HT1080 (cell line): Measurements from ENCODE around the gene KCTD1. TPM values are rescaled to one million over a fixed set of nuclear protein-coding genes. Genes with fewer than 3 reads are reported as not detected.

Experiments used
- DNase-seq: peaks from one replicate; pipeline ENCODE4 v3.0.0-alpha.2; 2015; ENCODE audit warnings: low read depth
- total RNA-seq: library from RNA; depleted of rRNA; stranded (reverse); fragments of >200 nt; shearing (Covaris generic); gene quantifications from 2 replicates; pipeline ENCODE4 v1.2.3, GENCODE V29; 2014

KCTD1 gene
- total RNA-seq, 1 experiment from 2014 or later: 26.5 TPM

DNA sequence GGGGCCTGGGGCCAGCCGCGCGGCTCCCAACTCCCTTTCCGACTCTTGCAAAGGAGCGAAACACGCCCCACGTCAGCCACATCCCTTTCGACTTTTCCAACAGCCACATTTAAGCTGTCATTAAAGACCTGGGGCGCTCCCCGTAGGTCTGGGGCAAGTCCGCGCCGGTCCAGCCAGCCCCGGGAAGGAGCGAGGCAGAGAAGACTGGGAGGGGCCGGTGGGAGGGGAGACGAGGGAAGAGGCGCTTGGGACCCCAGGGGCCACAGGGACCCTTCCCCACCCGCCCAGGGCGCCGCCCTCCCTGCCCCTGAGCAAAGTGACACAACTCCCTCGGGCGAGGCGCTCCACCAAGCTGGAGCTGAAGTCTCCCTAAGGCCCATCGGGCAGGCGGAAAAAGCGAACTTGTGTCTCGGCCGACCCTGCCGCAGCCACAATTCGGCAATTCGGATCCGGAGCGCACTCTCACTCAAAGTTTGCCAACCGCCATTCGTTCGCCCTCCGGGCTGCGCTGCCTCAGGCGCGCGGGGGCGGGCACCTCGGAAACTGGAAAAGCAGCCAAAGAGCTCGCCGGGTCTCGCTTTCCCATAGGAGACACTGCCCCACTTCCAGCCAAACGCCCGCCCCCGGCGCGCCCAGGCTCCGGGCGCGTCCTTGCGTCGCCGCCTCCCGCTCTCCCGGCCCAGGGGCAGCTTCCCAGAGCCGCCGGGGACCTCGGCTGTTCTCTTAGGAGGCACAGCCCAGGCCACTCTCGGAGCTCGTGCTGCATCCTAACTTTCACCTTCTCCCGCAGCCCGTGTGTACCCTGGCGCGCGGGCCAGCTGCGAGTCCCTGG is 1.1 kb upstream of the KCTD1 start:
- peak; percentile 82 for DNase-seq

DNA sequence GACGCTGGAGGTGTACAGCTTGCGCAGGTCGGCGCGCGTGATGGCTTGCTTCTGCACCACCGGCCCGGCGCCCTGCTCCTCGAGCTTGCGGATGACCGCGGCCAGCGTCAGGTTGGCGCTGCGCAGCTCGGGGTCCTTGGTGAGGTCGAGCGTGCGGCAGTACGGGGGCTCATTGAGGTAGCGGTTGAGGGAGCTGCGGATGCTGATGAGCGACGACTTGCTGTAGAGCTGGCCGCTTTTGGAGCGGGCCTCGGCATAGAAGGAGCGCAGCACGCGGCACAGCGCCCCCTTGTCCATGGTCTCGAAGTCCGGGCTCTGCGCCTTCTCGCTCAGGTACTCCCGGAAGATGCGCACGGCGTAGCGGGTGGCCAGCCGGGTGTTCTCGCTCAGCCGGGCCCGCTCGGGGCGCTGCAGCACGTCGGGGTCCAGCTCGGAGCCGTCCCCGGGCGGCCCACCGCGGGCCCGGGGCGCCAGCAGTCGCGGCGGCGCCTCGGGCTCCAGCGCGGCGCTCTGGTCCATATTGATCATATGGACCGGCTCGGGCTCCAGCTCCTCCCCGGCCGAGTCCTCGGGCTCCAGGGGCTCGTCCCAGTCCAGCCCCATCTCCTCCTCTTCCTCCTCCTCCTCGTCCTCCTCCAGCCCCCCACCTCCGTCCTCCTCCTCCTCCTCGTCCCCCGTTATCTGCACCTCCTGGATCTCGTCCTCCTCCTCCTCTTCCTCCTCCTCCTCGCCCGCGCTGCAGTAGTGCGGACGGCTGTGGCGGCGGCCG is 523 bp downstream of the KCTD1 start:
- DNase-seq: no peak

DNA sequence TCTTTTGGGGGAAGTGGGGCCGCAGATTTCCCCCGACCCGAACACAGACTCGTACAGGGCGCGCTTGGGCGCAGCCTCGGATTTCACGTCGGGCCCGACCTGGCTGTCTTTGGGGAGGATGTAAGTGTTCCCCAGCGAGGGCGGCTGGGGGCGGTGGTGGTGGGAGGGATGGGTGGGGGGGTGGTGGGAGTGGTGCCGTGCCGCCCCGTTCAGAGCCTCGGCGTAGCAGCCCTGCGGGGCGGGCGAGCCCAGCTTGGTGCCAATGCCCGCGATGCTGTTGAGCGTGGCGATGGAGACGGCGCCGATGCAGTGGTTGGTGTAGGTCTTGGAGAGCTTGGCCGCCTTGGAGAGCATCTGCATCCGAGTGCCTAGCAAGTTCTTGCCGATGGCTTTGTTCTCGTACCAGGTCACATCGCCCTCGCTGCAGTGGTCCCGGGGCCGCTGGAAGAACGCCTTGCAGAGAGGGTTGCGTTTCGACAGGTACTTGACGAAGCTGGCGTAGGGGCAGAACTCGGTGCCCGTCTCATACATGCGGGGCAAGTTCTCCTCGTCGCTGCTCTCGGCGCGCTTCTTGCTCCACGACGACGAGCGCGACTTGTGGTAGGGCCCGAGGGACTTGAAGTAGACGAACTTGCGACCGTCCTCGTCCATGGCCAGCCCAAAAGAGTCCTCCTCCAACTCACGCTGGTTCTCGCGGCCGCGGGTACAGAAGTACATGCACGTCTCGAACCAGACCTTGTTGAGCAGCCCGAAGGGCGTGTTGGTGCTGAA is 1.3 kb downstream of the KCTD1 start:
- no peak for DNase-seq

DNA sequence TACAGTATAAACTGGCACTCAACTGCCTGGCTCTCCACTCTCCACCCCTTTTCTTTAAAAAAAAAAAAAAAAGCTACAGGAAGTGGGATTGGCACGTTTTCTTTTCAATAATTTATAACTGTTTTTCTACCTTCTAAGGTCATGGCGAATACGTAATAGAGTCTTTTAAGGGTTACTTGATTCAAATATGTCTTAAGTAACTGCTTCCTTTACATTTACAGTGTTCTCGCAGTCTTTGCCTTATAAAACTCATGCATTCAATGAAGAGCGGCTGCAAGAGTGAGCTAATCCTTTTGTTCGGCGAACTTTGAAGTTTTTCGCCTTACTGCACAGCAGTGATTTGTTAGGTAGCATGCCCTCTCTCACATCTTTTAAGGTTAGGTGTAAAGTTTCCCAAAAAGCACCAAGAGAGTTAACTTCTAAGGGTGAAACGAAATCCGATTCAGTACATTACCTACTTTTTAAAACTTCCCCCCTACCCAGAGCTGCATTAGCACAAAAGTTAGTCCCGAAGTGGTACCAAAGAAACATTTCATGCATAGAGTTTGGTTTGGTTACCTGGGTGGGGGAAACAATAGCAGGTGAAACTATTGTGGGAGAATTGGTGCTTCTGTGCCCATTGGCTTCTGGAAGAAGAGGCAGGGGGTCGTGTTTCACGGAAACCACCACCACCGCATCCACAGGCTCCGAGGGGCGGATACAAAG is 2.0 kb downstream of the KCTD1 start:
- peak; percentile 29 for DNase-seq

DNA sequence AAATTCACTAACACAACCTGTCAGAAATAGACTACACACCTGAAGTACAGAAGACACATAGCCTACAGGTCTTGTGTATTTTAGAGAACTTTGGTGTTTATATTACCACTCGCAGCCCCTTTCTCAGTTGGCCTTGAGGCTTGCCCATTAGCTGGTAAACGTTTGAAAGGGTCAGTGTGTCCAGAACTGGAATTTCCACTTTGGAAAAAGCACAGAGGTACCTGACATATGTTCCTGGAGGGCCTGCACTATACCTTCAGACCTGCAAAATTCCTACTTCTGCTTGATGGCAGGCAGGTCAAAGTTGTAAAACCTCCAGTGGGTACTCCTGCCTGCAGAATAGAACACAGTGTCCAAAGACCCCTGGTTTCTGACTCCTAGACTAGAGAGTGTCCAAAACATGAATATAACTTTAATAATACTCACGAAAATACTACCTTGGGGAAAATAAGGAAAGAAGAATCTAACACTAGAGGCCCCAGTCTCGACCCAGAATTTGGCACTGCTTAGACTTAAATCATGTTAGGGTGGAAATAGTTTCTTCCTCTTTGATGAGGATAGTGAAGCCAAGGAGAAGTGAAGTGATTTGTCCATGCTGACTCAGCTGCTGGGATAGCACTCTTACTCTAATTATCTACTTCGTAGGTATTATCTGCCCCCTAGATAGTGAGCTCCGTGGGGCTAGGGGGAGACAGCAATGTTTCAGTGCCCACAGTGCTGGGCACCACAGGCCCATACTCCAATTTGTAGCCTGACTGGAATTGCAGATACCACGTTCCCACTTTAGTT is 2.8 kb downstream of the KCTD1 start:
- no peak for DNase-seq

DNA sequence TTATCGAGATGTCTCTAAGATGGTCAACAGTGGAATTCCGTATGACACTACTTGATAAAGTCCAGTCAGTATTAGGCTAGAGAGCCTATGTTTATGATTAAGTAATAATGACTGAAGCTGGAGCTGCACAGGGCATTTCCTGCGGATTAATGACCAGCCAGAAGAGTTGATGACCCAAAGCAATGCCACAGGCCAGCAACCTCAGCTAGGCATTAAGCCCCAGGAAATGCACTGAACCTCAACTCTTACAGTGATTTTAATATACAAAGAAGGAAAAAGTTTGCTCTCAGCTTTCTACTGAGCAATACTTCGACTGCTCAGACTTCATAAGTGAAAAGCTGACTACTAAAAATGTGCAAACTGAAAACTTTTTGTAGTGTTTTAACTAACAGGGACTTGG is 3.9 kb downstream of the KCTD1 start:
- no peak for DNase-seq

DNA sequence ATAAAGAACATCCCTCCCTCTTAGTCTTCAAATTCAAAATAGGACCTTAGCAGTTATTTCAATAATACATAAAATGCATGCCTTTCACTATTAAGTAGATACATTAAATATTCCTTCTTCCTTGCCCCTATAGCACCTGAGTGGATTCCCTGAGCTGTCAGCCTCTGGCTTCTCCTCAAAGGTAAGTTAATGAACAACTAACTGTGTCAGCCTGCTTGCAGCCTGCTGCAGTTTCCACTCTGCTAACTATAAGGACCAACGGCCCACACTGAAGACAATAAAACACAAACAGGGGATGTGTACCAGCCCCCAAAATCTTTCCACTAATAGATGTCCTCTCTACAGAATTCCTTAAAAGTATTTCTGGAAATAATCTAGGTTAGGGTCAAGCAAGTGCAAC is 5.0 kb downstream of the KCTD1 start:
- DNase-seq: no peak

DNA sequence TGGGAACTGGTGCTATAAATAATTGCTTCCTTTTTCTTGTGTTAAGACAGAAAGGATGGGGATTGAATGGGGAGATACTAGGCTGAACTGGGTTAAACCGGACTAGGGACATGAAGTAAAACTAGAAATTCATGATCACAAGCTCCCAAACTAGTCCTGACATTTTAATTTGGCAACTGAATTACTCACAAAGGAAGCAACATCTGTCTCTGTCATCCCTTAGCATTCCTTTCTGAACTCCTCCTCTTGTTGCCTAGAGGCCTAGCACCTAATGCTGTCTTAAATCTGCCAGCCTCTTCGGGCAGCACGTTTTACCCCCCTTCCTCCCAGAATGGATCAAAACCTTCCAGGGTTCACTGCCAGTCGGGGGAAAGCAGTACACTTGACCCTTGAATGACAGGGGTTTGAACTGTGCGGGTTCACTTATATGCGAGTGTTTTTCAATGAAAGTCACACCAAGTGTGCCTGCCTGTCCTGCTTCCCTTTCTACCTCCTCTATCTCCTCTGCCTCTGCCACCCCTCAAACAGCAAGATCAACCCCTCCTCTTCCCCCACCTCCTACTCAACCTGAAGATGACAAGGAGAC is 8.2 kb downstream of the KCTD1 start:
- peak; percentile 11 for DNase-seq

DNA sequence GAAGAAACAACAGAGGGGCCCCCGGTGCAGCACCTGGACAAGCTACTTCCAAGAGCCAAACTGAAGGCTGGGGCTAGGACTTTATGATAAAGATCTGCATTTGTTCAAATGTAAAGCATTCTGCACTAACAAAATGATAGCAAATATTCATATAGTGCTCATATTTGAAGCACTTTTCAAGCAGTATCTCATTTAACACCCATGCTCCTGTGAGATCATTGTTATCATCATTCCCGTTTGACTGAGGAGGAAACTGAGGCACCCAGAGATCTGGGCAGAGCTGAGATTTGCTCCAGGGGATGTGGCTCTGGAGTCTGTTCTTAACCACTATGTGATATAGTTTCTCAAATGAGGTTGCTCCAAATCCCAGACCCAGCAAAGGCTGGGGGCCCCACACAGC is 9.8 kb downstream of the KCTD1 start:
- no peak for DNase-seq

DNA sequence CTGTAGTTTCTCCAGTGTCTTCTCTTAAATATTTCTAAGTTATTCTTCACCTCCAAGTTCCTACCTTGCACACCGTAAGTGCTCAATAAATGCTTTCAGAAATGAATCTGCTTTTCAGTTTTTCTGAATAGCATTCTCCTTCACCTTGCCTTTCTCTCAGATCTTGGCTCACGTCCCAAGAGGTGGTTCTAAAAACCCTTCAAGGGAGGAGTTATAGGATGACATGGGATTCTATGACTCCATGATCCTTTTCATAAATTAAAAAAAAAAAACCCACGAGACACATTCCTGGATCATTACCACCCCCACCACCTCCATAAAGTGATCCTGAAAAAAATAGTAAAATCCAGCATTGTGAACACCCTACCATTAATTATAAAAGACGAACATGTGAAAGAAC is 11.7 kb downstream of the KCTD1 start:
- peak; percentile 11 for DNase-seq

DNA sequence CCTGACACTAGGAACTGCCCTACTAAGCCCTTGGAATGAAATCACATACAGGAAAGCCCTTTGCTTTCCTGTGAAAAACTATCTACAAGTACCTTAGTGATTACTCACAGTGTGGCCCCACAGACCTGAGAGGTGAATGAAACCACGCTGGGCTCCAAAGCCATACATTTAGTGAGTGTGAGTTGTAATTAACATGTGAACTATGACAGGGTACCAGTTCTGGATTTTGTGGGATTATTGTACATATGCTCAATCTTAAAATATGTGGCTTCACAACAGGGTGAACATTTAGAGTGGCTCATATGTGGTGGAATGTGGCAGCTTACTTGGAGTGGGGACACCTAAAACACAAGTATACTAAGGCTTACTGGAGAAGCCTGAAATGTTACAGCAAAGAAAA is 12.3 kb downstream of the KCTD1 start:
- DNase-seq: peak; percentile 68

DNA sequence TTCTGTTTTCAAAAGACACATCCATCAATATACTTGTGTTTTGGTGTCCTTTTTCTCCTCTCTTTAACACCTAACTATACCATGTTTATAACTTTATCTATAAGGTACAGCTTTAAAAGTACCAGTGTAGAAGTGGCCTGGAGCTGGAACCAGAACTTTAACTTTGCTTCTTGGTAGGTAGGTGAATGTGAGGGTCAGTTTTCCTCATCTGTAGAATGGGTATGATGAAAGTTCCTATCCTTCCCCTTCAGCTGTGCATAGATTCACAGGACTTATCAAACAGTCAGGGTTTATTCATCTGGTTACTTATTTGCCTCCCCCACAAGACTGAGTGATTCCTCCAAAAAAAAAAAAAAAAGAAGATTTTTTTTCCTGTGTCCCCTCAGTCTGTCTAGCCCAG is 12.7 kb downstream of the KCTD1 start:
- DNase-seq: no peak

DNA sequence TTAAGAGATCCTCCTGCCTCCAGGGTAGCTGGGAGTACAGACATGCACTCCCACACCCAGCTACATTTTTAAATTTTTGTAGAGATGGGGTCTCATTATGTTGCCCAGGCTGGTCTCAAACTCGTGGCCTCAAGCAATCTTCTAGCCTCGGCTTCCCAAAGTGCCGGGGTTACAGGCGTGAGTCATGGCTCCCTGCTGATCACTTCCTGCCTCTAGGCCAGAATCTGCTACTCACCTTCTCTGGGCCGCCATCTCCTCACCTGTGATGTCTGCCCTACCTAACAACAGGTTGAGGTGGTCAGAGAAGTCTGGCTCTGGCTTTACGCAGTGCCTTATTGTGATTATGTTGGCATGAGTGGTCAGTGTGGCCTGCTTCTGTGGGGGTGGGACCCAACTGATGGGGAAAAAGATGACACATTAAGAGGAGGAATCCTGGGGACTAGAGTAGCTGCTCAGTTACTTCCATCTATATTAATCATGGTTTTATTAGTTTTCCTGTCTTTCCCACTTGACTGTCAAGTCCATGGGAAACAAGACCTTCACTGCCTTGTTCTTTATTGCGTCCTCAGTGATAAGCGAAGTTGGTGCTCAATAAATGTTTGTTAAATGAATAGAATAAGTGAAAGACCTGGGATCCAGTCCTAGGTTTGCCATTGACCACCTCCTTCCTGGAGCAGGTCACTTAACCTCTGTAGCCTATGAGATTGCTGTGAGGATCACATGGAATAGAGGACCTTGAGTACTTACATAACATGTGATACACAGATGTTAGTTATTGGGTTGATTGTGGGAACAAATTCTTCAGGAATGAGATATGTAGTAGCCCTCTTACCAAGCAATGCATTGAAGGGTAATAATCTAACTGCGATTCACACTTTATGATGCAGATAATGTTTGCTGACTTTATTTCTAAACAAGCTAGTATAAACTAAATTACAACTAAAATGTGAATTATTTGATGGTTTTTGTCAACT is 15.7 kb downstream of the KCTD1 start:
- DNase-seq: peak; percentile 32

DNA sequence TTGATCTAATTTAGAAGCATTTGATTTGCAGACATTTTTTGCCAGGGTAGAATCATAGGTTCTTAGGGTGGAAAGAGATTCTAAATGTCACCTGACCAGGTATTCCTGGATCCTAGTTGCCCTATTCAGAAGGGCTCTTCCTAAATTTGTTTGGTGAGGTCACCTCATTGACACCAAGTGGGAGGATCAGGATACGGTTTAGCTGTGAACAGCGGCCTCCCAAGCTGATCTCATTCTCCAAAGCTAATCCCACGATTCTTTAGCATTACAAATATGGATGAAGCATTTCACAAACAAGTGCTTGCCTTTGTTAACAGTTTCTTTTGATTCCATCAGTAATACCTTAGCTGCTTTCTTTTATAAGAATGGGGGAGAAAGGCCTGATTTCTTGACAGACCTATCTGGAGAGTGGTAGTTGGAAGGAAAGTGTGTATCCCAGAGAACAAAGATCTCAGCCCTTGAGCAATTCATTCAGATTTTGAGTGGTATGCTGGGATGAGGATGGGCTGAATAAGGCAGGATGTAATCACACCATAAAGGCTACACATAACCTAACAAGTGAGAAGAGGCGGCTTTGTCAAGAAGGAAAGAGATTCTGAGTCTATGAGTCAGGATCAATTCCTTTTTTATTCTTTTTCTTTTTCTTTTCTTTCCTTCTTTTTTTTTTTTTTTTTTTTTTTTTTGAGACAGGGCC is 16.6 kb downstream of the KCTD1 start:
- no peak for DNase-seq

DNA sequence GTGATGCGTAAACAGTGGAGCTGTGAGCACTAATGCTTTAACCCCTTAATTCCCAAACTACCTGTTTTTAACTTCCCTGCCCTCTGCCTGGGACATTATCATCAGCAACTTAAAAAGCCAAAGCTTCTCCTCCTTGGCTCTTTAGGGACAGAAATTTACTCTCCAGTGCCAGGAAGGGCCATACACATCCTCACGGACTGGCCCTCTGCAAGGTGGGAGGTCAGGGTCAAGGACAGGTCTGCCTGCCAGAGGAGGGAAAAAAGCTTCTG is 21.5 kb downstream of the KCTD1 start:
- DNase-seq: no peak

DNA sequence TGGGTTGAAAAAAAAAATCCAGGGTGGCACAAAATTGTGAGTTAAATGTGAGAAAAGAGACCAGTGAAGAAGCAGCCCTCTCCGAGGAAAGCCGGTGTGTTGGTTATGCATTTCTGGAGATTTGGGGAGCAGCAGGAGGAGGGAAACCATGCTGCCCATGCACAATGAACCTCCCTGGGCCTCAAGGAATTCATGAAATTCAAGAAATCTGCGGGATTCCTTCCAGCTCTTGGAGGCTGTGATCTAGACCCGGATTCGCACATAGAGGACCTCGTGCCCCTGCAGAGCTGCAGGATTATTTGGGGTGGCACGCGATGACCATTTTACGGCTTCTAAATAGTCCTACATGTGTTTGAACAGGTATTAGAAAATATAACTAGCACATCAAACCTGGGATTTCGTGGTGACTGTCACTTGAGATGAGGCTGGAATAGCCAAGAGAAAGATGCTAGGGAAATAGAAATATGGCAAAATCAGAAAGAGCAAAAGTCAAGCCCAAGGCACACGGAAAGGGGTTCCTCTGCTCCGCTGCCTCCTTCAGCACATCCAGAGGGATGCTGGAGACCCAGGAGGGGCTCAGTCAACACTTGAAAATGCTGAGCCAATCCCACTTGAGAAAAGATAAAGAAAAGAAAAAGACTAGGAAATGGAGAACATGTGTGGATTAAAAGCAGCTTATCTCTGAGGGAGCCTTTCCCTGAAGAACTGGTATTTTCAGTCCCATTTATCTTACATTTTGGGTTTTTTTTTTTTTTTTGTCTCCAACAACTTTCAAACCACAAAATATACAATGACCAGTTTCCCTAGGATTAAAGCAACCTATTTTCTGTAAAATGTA is 22.0 kb downstream of the KCTD1 start:
- no peak for DNase-seq

DNA sequence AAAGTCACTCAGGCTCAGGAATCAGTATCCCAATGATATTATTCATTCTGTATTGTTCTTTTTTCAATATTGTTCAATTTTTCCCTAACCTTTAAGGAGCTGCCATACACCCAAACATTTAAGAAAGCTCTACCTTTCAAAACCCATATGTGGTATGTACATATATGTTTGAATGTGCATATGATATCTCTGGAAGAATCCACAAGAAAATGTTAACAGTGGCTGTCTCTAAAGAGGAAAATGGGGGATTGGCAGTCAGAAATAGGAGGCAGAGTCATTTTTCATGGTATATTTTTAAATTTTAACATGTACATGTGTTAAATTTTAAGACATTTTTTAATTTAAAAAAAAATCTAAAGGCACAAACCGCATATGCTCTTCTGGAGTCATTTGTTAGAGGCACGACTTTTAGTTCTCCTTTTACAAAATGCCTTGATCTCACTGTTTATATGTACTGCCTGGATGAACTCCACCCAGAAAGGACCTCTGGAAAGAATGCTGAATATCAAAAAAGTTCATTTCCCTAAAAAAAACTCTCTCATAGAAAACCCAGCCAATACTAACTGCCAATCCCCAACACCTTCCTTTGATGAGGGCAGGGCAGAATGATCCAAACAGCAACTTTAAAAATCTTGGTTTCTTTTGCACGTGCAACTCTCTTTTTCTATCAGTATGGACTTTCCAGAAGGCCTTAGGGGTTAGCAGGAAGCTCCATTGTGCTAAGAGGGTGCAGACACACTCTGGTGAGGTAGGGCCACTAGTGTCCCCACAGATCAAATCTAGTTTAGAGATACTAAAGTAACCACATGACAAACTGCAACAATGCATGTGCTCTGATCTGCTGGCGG is 23.6 kb downstream of the KCTD1 start:
- DNase-seq: no peak
